ENCODE results near the gene TAPBPL. TPM values are rescaled to one million over a fixed set of nuclear protein-coding genes. Genes with fewer than 3 reads are reported as not detected.

The TAPBPL gene
- polyA plus RNA-seq, 1 of the 3 experiments (the other 2 are of a cell fraction): 24.1 TPM

DNA sequence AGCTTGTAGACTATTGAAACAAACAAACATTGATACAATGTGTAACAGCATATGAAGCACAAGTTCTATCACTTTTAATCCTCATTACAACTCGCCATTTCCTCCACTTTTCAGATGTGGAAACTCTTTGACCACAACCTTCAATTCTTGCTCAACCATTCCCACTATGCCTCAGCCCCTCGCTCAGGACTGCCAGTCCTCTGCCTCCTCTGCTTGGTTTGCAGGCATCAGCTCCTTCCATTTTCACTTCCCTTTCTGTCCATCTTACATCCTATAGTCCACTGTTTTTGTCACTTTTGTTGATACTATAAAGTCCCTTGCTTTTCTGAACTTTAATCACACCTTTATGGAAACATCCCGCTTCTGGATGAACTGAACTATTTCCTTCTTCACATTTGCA lies 35.2 kb upstream of the TAPBPL start:
- Histone ChIP-seq H3K9me2 (no peaks in the 10 kb centered on the region), H3F3A (replicated peaks; ENCODE audit: insufficient read depth) (no peaks in the 10 kb centered on the region), H3K36me3 (replicated peaks in 1 of 2; ENCODE audit: control insufficient read depth in 1 of 2, insufficient read depth in 2 of 2, low read length in 1 of 2) (no peaks in the 10 kb centered on the region), H3K9ac (no peak overlapping the region), H3K27ac (ENCODE audit: low read depth in 2 of 2, low read length in 1 of 2) (no peak overlapping the region), H2AFZ (ENCODE audit: low read depth) (no peak overlapping the region), H4K20me1 (ENCODE audit: insufficient read depth) (no peaks in the 10 kb centered on the region), H3K79me2 (ENCODE audit: insufficient read depth) (no peaks in the 10 kb centered on the region), H3K4me2 (no peak overlapping the region), H3K4me3 (ENCODE audit: low read depth in 2 of 2, low read length in 1 of 2) (no peak overlapping the region), H3K27me3 (ENCODE audit: insufficient read depth) (no peaks in the 10 kb centered on the region), H3K9me3 (no peaks in the 10 kb centered on the region), H3K4me1 (ENCODE audit: control insufficient read depth in 1 of 2, insufficient read depth in 2 of 2, low read depth in 1 of 2, low read length in 1 of 2) (no peaks in the 10 kb centered on the region)
- TF ChIP-seq MAX (IDR thresholded peaks at IDR 0.05; ENCODE audit: low read depth) (no peak), ELF1 (IDR thresholded peaks at IDR 0.05) (no peak)
- POLR2A ChIA-PET: no interaction called here
- CTCF ChIA-PET: no interaction called here
- DNase-seq: no peak
- WGBS (ENCODE audit: low lambda C conversion rate): 49% methylated on average over 3 of the region's 3 CpGs

GRCh38 chr12:6418796-6419195 lies 33.0 kb upstream of the TAPBPL start:
- ChIA-PET CTCF (interaction anchor here (1.0 to 1.1 kb wide), 2 partner anchors 46 to 430 kb away, joined by 3 read pairs; no protein-coding TSS in a partner anchor), POLR2A (no interaction called here)
- H3K27ac ChIP-seq (ENCODE audit: low read depth in 2 of 2, low read length in 1 of 2): no peak overlapping the region
- H3K79me2 ChIP-seq (ENCODE audit: insufficient read depth): no peaks in the 10 kb centered on the region
- no peak for TF ChIP-seq FOSL2 (IDR thresholded peaks at IDR 0.05; ENCODE audit: borderline replicate concordance, low read depth)
- TF ChIP-seq ELF1 (IDR thresholded peaks at IDR 0.05): no peak
- TF ChIP-seq MEF2A (IDR thresholded peaks at IDR 0.05; ENCODE audit: borderline replicate concordance, low read depth): no peak
- TF ChIP-seq EZH2phosphoT487 (IDR thresholded peaks at IDR 0.05; ENCODE audit: borderline replicate concordance, low read depth): no peak
- TF ChIP-seq MXI1 (IDR thresholded peaks at IDR 0.05; ENCODE audit: low read depth, low read length): no peak
- TF ChIP-seq PBX3 (IDR thresholded peaks at IDR 0.05): no peak
- TF ChIP-seq TCF12 (IDR thresholded peaks at IDR 0.05): no peak
- TF ChIP-seq GABPA (IDR thresholded peaks at IDR 0.05; ENCODE audit: low read depth): no peak
- WGBS (ENCODE audit: low lambda C conversion rate): 85% methylated on average over 6 of the region's 6 CpGs
- no peaks in the 10 kb centered on the region for H3F3A ChIP-seq (replicated peaks; ENCODE audit: insufficient read depth)
- H2AFZ ChIP-seq (ENCODE audit: low read depth): no peak overlapping the region
- H4K20me1 ChIP-seq (ENCODE audit: insufficient read depth): no peaks in the 10 kb centered on the region
- H3K4me1 ChIP-seq (ENCODE audit: control insufficient read depth in 1 of 2, insufficient read depth in 2 of 2, low read depth in 1 of 2, low read length in 1 of 2): no peaks in the 10 kb centered on the region
- H3K4me3 ChIP-seq (ENCODE audit: low read depth in 2 of 2, low read length in 1 of 2): no peak overlapping the region
- H3K9me3 ChIP-seq: no peaks in the 10 kb centered on the region
- no peak overlapping the region for H3K9ac ChIP-seq
- H3K9me2 ChIP-seq: no peaks in the 10 kb centered on the region
- no peaks in the 10 kb centered on the region for H3K36me3 ChIP-seq (replicated peaks in 1 of 2; ENCODE audit: control insufficient read depth in 1 of 2, insufficient read depth in 2 of 2, low read length in 1 of 2)
- no peak for DNase-seq
- no peak overlapping the region for H3K4me2 ChIP-seq
- H3K27me3 ChIP-seq (ENCODE audit: insufficient read depth): no peaks in the 10 kb centered on the region

DNA sequence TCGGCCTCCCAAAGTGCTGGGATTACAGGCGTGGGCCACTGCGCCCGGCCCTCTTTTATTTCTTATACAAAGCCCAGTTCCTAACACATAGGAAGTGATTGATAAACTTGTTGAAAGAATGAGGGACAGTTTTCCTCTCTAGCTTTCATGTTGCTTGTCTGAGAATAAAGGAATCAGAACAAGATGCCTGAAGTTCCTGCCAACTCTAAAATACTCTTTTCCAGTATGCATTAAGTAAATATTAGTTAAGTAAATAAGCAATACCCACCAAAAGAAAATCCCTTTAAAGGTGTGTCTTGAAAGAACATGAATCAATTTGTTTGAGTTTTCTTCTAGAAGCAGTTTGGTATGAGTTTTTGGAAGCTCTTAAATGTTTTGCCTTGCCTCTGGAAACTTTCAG lies 31.5 kb upstream of the TAPBPL start:
- Histone ChIP-seq H2AFZ (ENCODE audit: low read depth) (no peak overlapping the region), H3K36me3 (replicated peaks in 1 of 2; ENCODE audit: control insufficient read depth in 1 of 2, insufficient read depth in 2 of 2, low read length in 1 of 2) (no peaks in the 10 kb centered on the region), H3K27me3 (ENCODE audit: insufficient read depth) (no peaks in the 10 kb centered on the region), H4K20me1 (ENCODE audit: insufficient read depth) (no peaks in the 10 kb centered on the region), H3K4me3 (ENCODE audit: low read depth in 2 of 2, low read length in 1 of 2) (no peak overlapping the region), H3K9me3 (no peaks in the 10 kb centered on the region), H3K4me2 (no peak overlapping the region), H3K4me1 (ENCODE audit: control insufficient read depth in 1 of 2, insufficient read depth in 2 of 2, low read depth in 1 of 2, low read length in 1 of 2) (no peaks in the 10 kb centered on the region), H3K9ac (no peak overlapping the region), H3F3A (replicated peaks; ENCODE audit: insufficient read depth) (no peaks in the 10 kb centered on the region), H3K79me2 (ENCODE audit: insufficient read depth) (no peaks in the 10 kb centered on the region), H3K27ac (ENCODE audit: low read depth in 2 of 2, low read length in 1 of 2) (no peak overlapping the region), H3K9me2 (no peaks in the 10 kb centered on the region)
- DNase-seq: no peak
- CTCF ChIA-PET: no interaction called here
- no peak for TF ChIP-seq TEAD4 (IDR thresholded peaks at IDR 0.05; ENCODE audit: borderline replicate concordance, insufficient read depth)
- no peak for TF ChIP-seq ELF1 (IDR thresholded peaks at IDR 0.05)
- TF ChIP-seq FOSL2 (IDR thresholded peaks at IDR 0.05; ENCODE audit: borderline replicate concordance, low read depth): no peak
- no peak for TF ChIP-seq NRF1 (IDR thresholded peaks at IDR 0.05; ENCODE audit: low read depth, low read length)
- no peak for TF ChIP-seq FOXJ3 (CRISPR knock-in tag; IDR thresholded peaks at IDR 0.05)
- 75% methylated on average over 4 of the region's 4 CpGs for WGBS (ENCODE audit: low lambda C conversion rate)
- POLR2A ChIA-PET: no interaction called here

Data from SK-N-SH (cell line).